ENCODE data around the gene FERMT1.
"Not testable (repeated sequence)": the region's sequence is repeated elsewhere in the genome, so short reads cannot be mapped to it uniquely, and the experiment has no call there.

FERMT1 gene

DNA sequence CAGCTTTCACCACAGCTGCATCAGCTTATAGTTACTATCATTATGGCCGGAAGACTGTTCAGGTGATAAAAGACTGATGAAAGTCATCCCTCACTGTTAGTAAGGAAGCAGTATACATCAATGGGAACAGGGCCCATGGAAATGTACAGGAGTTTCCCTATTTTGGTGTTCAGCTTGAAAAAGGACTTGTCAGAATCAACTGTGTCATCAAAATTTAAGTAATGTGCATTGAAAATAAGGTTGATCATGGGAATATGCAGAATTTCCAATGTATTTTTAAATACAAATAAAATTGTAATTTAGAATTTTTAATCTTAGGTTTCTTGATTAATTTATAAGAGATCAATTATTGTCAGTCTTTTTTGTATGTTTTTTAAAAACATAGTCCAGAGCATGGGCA, 85.7 kb downstream of the FERMT1 start:
- no peak for DNase-seq

DNA sequence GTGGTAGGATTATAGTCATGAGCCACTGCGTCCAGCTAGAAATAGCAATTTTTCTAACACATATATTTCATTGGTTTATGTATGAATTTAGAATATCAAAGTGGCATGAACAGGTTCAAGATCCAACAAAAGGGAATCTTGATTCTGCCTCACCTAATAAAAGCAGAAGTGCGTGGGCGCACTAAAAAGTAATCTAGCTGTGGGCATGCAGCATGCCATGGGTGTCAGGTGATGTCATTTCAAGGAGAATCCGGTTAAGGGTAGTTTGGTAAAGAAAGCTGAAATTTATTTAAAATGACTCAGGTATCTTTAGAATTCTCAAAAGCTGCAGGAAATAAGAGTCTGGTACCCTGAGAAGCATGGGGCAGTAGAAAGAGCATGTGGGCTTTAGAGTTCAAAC, 86.6 kb downstream of the FERMT1 start:
- DNase-seq, result no peak

DNA sequence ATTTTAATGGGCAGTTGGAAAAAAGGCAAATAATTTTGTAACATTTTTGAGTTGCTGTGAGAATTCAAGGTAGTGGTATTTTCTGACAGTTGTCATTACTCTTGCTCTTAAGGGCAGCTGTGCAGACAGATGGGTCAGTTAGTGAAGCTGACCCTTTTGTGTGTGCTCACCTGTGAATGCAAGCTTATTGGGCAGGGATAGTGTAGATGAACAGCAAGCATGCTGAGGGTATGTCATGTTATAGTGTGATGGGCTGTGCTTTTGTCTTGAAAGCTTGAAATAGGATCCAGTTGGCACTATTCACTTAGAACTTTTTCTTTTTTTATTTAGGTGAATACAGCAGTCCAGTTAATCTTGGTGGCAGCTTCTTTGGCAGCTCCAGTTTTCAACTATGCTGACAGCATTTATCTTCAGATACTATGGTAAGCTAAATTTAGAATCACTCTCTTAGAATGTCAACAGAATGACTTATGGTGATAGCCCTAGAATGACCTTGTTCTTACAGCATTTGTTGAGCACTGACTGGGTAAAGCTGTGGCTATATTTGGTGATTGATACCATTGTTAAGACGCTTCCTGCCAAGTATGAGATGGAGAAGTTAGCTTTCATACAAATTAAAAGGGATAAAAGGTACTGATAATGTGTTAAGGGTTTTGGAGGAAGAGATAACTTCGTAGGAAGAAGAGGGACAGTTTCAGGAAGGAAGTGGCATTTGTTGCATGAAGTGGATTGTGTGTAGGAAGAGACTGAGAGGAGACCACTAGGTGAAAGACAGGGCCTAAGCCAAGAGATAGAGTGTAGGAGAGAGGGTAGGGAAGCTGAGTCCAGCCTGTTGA, 88.5 kb downstream of the FERMT1 start:
- no peak for DNase-seq

DNA sequence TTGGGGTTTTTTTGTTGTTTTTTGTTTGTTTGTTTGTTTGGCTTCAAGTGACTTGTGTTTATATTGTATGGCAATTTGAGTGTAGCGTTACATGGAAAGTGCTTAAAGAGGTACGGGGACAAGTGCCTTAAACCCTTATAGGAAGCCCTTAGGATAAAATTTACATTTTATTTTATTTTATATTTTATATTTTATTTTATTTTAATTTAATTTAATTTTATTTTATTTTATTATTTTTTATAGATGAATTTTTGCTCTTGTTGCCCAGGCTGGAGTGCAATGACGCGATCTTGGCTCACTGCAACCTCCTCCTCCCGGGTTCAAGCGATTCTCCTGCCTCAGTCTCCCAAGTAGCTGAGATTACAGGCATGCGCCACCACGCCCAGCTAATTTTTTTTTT, 89.9 kb downstream of the FERMT1 start:
- DNase-seq, result not testable (repeated sequence)

DNA sequence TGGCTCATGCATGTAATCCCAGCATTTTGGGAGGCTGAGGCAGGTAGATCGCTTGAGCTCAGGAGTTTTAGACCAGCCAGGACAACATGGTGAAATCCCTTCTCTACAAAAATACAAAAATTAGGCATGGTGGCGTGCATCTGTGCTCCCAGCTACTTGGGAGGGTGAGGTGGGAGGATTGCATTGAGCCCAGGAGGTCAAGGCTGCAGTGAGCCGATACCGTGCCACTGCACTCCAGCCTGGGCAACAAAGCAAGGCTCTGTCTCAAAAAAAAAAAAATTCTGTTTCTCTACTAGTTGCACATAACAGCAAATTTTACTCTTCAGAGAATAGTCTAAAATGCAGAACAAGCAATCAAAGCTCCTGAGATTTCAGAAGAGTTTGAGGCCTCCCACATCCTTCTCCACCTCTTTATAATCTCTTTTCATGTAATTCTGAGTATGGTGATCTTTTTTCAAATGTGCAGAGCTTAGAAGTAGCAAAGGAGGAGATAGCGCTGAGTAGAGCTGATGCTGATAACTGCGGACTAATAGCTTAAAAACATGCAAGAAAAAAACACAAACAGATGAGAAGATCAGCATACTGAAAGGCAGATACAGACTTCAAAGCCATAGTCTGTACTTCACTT, 92.3 kb downstream of the FERMT1 start:
- no peak for DNase-seq

DNA sequence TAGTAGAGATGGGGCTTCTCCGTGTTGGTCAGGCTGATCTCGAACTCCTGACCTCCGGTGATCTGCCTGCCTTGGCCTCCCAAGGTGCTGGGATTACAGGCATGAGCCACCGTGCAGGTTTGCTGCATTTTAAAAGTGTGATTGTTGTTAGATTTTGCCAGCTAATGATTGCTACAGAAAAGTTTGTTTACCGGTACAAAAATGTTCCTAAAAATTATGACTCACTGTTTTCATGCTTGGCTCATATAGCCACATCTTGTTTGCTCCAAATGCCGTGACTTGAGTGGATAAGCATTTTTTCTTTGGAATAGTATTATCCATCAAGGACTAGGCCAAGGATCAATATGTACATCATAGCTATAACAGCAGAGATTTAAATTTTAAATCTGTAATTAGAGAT, 93.3 kb downstream of the FERMT1 start:
- DNase-seq, result no peak

DNA sequence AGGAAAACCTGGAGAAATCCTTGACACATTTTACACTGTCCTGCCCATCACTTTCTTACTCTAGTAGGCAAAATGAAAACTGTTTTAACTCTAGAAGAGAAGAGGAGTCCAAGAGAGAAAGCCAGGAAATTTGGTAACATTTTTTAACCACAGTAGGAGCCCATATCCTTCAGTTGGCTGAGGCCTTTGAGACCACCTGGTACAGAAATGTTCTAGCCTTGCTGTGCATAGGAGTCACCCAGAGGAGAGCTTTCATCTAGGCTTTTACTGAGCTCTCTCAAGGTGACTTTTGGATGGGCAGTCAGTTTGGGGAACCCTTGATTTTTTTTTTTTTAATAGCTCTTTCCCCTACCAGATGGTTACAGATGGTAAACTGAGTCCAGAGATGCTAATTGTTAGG, 94.0 kb downstream of the FERMT1 start:
- DNase-seq, result no peak

DNA sequence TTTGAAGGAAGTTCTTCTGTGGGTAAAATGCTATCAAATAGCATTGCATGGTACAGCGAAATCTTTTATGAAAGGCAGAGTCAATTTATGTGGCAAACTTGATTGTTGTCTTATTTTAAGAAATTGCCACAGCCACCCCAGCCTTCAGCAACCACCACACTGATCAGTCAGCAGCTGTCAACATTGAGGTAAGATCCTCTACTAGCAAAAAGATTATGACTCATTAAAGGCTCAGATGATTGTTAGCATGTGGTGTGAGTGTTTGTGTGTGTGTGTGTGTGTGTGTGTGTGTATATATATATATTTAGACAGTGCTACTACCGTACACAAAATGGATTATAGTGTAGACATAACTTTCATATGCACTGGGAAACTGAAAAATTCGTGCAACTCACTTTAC, 96.8 kb downstream of the FERMT1 start:
- DNase-seq, result no peak
